GM18867 (cell line): ENCODE results near the gene TTLL6.

Experiments used
- ATAC-seq: cut with Tn5 transposase; IDR thresholded peaks from one replicate; pipeline ENCODE4 v1.9.1; 2021; ENCODE audit warnings: mild to moderate bottlenecking, moderate library complexity; ENCODE audit not compliant: unreplicated experiment

The TTLL6 gene

GRCh38 chr17:48738803-48739526, 78.1 kb downstream of the TTLL6 start:
- no peak for ATAC-seq

DNA sequence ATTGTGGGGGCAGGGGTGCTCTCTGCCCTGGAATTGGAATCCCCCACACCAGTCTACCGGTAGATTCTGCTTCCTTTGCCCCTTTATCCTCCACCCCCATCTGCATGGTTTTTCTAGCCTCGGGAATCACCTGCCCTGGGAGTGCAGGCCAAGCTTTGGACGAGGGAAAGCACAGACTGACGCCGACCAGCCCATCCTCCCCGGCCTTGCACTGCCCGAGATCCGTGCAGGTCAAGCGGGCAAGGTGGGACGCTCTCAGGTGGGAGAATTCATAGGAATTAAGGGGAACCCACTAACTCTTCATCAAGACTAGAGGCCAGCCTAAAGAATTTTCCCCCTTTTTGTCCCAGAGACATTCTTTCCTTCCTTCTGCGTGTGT, 78.6 kb downstream of the TTLL6 start:
- no peak for ATAC-seq

GRCh38 chr17:48737330-48738043, 79.5 kb downstream of the TTLL6 start:
- ATAC-seq: no peak

GRCh38 chr17:48735062-48735351, 82.0 kb downstream of the TTLL6 start:
- no peak for ATAC-seq

GRCh38 chr17:48734333-48735061, 82.5 kb downstream of the TTLL6 start:
- no peak for ATAC-seq

- no peak for ATAC-seq
Observed at GRCh38 chr17:48733632-48734328, 83.2 kb downstream of the TTLL6 start.

DNA sequence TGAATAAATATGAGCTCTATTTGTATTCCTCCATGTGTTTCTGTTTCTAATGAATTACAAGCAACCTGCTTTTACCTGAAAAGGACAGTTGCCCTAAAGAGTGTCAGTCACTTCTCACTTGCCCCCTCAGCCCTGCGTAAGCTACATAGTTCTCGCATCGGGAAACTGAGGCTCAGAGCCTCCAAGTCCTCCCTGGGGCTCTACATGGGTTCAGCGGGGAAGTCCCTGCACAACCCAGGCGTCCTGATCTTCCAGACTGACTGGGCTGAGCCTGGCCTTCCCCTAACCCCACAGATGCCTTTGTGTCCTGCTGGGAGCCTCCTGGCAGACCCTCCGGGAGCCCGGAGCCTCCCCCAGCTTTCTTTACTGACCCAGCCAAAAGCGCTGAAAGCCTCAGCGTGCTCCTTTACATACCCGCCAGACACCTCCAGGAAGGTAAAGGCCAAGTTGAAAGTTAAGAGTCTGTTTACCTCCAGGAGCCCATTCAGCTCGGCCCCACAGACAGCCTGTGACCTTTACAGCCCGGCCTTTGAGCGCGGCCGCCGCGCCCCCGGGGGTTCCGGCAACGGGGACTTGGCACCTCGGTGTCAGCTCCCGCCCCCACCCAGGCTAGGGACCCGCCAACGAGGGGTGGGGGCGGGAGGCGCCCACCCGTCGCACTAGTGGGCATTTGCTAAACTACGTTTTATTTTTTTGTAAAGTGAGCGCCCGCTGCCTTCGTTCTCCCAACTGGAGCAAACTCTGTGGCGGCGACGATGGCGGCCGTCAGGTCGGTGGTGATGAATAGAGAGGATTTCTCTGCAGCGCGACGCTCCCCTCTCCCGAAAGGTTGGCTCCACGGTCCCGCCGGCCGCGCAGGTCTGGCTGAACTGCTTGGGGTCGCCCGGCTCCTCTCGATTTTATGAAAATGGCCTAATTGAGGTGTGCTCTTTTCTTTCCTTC, 84.1 kb downstream of the TTLL6 start:
- ATAC-seq: no peak

GRCh38 chr17:48731355-48731754, 85.7 kb downstream of the TTLL6 start:
- no peak for ATAC-seq

DNA sequence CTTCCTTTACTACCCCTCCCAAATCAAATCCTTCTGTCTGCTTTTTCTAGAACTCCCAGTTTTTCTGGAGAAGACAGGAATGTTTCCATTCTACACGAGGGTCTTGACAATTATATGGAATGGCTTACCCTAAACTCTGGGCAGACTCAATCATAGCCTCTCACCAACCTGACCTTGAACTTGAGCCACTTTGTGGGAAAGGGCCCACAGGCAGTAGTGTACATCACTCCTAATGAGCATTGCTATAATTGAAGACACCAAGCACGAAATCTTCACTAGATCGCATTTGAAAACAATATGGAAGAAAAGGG, 86.8 kb downstream of the TTLL6 start:
- no peak for ATAC-seq

GRCh38 chr17:48729335-48730239, 87.4 kb downstream of the TTLL6 start:
- ATAC-seq: no peak

DNA sequence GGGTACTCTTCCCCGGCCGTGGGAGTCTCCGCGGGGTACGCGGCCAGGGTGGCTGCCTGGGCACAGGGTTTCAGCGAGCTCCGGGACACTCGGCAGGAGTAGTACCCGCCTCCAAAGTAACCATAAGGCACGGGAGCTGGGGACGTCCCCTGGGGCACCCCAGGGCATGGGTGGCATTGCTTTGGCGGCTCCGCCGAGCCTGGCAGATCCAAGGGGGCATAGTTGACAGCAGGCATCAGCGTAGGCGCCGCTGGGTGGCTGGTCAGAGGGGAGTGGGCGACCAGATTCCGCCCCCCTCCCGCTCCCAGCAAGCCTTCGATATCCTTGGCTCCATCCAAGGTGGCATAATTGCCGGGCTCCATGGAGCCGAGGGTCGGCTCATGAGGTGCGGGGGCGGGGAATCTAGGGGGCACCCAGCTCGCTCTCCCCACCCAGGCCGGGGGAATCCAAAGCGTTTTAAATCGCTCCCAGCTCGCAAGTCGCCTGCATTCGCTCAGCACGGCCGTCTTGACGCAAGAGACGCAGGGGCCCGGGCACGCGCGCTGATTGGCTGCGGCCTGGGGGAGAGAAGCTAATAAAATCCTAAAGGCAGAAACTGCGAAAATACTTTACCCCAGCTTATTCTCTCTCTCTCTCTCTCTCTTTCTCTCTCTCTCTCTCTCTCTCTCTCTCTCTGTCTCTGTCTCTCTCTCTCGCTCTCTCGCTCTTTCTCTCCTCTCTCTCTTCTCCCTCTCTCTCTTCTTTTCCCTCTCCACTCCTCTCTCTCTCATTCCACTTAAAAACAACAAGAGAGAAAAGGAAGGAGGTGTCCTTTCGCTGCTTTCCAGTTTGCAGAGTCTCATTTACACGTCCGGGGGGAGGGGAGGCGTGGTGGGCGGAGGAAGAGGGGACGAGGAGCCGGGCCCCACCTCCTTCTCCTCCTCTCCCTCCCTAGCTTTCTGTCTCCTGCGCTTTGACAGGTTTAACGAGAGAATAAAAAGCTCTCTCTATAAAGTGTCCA, 88.5 kb downstream of the TTLL6 start, which contains the start of gene HOXB13:
HOXB13 (minus strand) TSS at position 519 of the 1,000 bp plus-strand sequence; CDS start at position 362, 157 bp downstream.
- ATAC-seq: no peak

- no peak for ATAC-seq
Observed at GRCh38 chr17:48727415-48728175, 89.4 kb downstream of the TTLL6 start.

DNA sequence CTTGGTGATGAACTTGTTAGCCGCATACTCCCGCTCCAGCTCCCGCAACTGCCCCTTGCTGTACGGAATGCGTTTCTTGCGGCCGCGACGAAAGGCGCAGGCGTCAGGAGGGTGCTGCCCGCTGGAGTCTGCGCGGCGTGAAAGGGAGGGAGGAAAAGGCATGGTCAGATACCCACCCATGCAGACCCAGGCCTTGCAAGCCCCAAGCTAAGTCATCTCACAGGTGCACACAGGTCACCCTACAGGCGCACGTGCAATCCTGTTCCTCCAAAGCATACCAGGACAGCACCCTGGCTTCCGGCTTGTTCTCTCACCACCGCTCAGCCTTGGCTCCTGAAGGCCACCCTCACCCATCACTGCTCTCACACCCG, 90.1 kb downstream of the TTLL6 start:
- no peak for ATAC-seq

DNA sequence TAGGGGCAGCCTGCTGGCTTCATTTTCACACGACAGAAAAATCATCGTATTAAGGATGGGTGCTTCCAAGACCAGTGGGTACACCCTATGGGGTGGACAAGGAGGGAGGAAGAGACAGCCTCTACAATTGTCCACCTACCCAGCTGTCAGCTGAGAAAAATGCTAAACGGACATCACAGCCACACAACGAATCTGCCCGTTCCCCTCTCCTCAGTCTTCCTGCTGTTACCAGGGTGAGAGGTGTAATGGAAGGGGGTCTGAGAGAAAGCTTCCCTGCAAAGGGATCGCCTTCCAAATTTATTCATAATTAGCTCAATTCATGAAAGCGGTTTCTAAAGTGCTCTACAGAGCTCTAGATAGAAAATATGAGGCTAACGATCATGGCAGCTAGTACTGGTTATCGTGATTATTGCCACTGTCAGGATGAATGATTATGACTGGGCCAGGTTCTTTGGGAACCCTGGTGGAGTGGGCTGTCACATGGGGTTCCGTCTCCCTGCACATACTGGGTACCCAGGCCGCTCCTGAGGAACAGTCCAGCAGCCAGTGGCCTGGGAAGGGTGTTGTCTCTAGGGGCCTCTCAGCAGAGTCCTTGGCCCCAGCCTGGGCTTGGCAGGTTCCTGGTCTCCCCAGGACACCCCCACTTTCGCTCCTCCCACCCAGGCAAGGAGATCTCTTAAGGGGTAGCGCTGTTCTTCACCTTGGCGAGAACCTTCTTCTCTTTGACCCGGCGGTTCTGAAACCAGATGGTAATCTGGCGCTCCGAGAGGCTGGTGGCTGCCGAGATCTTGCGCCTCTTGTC, 90.7 kb downstream of the TTLL6 start:
- no peak for ATAC-seq

DNA sequence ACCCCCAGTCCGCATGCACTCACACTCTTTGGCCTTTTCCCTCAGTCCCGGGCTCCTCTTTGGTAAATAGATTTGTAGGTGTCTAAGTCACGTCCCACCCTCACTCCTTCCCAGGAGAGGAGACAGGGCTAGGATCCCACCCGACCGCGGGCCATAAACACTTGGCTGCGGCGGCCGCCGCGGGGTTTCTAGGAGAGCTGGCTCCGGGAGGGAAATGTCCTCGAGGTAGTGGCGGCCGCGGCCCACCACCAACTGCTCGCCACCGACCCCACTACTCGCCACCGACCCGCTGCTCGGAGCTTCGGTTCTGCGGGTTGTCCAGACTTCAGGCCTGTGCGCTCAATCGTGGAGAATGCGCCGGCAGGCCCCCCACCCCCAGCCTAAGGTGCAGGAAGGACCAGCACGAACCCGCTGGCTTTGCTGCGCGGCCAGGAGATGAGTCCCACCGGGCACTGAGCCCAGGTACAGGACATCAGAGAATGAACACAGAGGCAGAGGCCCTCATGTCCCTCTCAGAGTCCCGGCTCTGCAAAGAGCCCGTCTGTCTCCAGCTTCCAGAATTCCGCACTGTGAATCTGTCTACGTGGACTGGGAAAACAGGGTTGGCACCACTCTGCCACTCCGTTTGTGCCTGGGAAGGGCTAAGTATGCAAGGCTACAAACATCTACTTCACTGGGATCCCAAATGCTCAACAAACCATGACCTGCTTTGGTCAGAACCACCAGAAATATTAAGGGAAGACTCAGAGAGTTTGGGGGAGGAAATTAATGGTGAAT, 91.6 kb downstream of the TTLL6 start:
- ATAC-seq: no peak

GRCh38 chr17:48725004-48725287, 92.1 kb downstream of the TTLL6 start:
- ATAC-seq: no peak
